Testis (tissue), 3 donors: ENCODE measurements around the gene GCH1. TPM values are rescaled to one million over a fixed set of nuclear protein-coding genes. Genes with fewer than 3 reads are reported as not detected.

Experiments
- DNase-seq: peaks from one replicate; pipeline ENCODE4 v3.0.0-alpha.2; 2019
- H3K27ac ChIP-seq, 2 donors: fragments of 200-600 bp; sonication (generic); one replicate each; pipeline ENCODE4 v1.5.1; 2019
- H3K27me3 ChIP-seq: fragments of 200-600 bp; sonication (generic); one replicate; pipeline ENCODE4 v1.5.1; 2019
- H3K36me3 ChIP-seq: fragments of 200-600 bp; sonication (generic); one replicate; pipeline ENCODE4 v1.5.1; 2017; ENCODE audit warnings: low read depth; ENCODE audit errors: missing control alignments
- H3K4me1 ChIP-seq: fragments of 200-600 bp; sonication (generic); one replicate; pipeline ENCODE4 v1.5.1; 2019
- H3K4me3 ChIP-seq, 2 donors: fragments of 200-600 bp; sonication (generic); one replicate each; pipeline ENCODE4 v1.5.1; 2017 to 2019
- H3K9me3 ChIP-seq: fragments of 200-600 bp; sonication (generic); one replicate; pipeline ENCODE4 v1.5.1; 2017
- CTCF ChIP-seq, 3 experiments: fragments of 450-650 bp in 2 of 3; fragments of 200-600 bp in 1 of 3; sonication (generic) in 1 of 3; IDR thresholded peaks; one replicate each; pipeline ENCODE4 v1.5.1; 2016 to 2019; ENCODE audit warnings: antibody characterized with exemption in 3 of 3, mild to moderate bottlenecking in 2 of 3, moderate library complexity in 1 of 3
- POLR2A ChIP-seq: fragments of 450-650 bp; IDR thresholded peaks from one replicate; pipeline ENCODE4 v1.6.1; 2017; ENCODE audit warnings: antibody characterized with exemption, mild to moderate bottlenecking, moderate library complexity
- WGBS, 2 donors: methylation state at CpG; one replicate each; pipeline ENCODE4 v1.1.5; 2018; 5-methylcytosine and 5-hydroxymethylcytosine counted together
- intact Hi-C: fragments of 100-400 bp; cut with DNase I; formaldehyde crosslinking; loops from one replicate; pipeline ENCODE4 v1.15.1; 2023; ENCODE audit warnings: low total_unique reads
- polyA plus RNA-seq: library from polyadenylated mRNA; stranded (reverse); fragments of 350-450 nt; fragmentation: Illumina TruSeq; extraction: RNeasy Lipid Tissue Mini Kit (QIAGEN cat#74804); gene quantifications from one replicate; pipeline ENCODE4 v1.2.3, GENCODE V29; 2014; ENCODE audit warnings: low read depth, low replicate concordance; ENCODE audit not compliant: insufficient read depth
- total RNA-seq, 2 donors: library from RNA; depleted of rRNA; stranded (reverse); fragments of >200 nt; gene quantifications; one replicate each; pipeline ENCODE4 v1.2.3, GENCODE V29; 2016

The GCH1 gene
- total and polyA plus RNA-seq, 3 donors from 2014 or later: 8.8 to 15.8 (median 11.3) TPM

GRCh38 chr14:54889919-54890318 lies 12.7 kb downstream of the GCH1 start:
- H3K4me1 ChIP-seq: peaks cover 11% of the 10 kb centered on the region
- no peak for DNase-seq
- 93% methylated on average over 8 of the region's 8 CpGs for WGBS, 2 donors
- intact Hi-C loops: no loop called here
- TF ChIP-seq CTCF (IDR thresholded peaks at IDR 0.05): no peak
- TF ChIP-seq POLR2A: no peak
- H3K36me3 ChIP-seq: no peaks in the 10 kb centered on the region
- no peaks in the 10 kb centered on the region for H3K9me3 ChIP-seq
- H3K27me3 ChIP-seq: no peaks in the 10 kb centered on the region
- no peak overlapping the region for H3K27ac ChIP-seq
- H3K4me3 ChIP-seq: no peak overlapping the region

GRCh38 chr14:54882521-54882920 lies 20.1 kb downstream of the GCH1 start:
- no peak overlapping the region for H3K4me3 ChIP-seq
- DNase-seq: no peak
- no peaks in the 10 kb centered on the region for H3K36me3 ChIP-seq
- H3K4me1 ChIP-seq: no peaks in the 10 kb centered on the region
- H3K27ac ChIP-seq: peak overlapping the region in 1 of 2 donors; percentile 54
- intact Hi-C loops: no loop called here
- TF ChIP-seq POLR2A: no peak
- H3K27me3 ChIP-seq: no peaks in the 10 kb centered on the region
- WGBS, 2 donors: 49 to 51% methylated on average over 6 of the region's 6 CpGs
- no peaks in the 10 kb centered on the region for H3K9me3 ChIP-seq

GRCh38 chr14:54881761-54882401 lies 20.7 kb downstream of the GCH1 start:
- TF ChIP-seq POLR2A (no peak), CTCF (IDR thresholded peaks at IDR 0.05) (no peak)
- Histone ChIP-seq H3K27me3 (no peaks in the 10 kb centered on the region), H3K9me3 (no peaks in the 10 kb centered on the region), H3K4me3 (peak overlapping the region; percentile 4 to 8), H3K4me1 (no peaks in the 10 kb centered on the region), H3K27ac (peak overlapping the region; percentile 0 to 54), H3K36me3 (no peaks in the 10 kb centered on the region)
- DNase-seq: no peak
- intact Hi-C loops: no loop called here
- 17 to 32% methylated on average over 5 of the region's 5 CpGs for WGBS, 2 donors

GRCh38 chr14:54881235-54881760 lies 21.3 kb downstream of the GCH1 start:
- TF ChIP-seq POLR2A (no peak), CTCF (IDR thresholded peaks at IDR 0.05) (no peak)
- WGBS, 2 donors: 42 to 43% methylated on average over 6 of the region's 6 CpGs
- no peak for DNase-seq
- Histone ChIP-seq H3K9me3 (no peaks in the 10 kb centered on the region), H3K4me3 (peak overlapping the region; percentile 4 to 8), H3K4me1 (no peaks in the 10 kb centered on the region), H3K27ac (peak overlapping the region; percentile 0 to 54), H3K27me3 (no peaks in the 10 kb centered on the region), H3K36me3 (no peaks in the 10 kb centered on the region)
- intact Hi-C loops: no loop called here

GRCh38 chr14:54877703-54878021 lies 25.0 kb downstream of the GCH1 start:
- DNase-seq: no peak
- TF ChIP-seq CTCF (IDR thresholded peaks at IDR 0.05): no peak
- no peak for TF ChIP-seq POLR2A
- Histone ChIP-seq H3K9me3 (no peaks in the 10 kb centered on the region), H3K36me3 (no peaks in the 10 kb centered on the region), H3K4me3 (no peak overlapping the region), H3K27me3 (no peaks in the 10 kb centered on the region), H3K27ac (no peak overlapping the region), H3K4me1 (no peaks in the 10 kb centered on the region)
- intact Hi-C loops: no loop called here
- WGBS, 2 donors: 90 to 96% methylated on average over 3 of the region's 3 CpGs
